PC-9 (cell line): ENCODE measurements around the gene ACAP2. TPM values are rescaled to one million over a fixed set of nuclear protein-coding genes. Genes with fewer than 3 reads are reported as not detected.

Source experiments
- BruUV-seq: library from RNA; stranded (reverse); fragments of 400-500 nt; replicated peaks from 2 replicates; lab custom pipeline; 2021; lab: Mats Ljungman, UMichigan
- CTCF ChIA-PET: fragments of 300-600 bp; sonication (Branson Sonifier 250); formaldehyde crosslinking; loops from one replicate; lab custom pipeline; 2022; ENCODE audit warnings: antibody characterized with exemption; lab: Charles Lee
- POLR2A ChIA-PET: fragments of 300-600 bp; sonication (Branson Sonifier 250); formaldehyde crosslinking; loops from one replicate; lab custom pipeline; 2022; ENCODE audit warnings: antibody characterized with exemption; ENCODE audit not compliant: unreplicated experiment; lab: Charles Lee
- DNase-seq, 2 experiments: peaks; one replicate each; pipeline versions ENCODE4 v3.0.0 to v3.0.0-alpha.2; 2015 to 2022; ENCODE audit warnings: mixed read lengths in 1 of 2
- H2AFZ ChIP-seq: fragments of 200-600 bp; sonication (generic); 2 replicates; pipeline ENCODE4 v1.8.1; 2017; ENCODE audit warnings: antibody characterized with exemption
- H3F3A ChIP-seq: fragments of 200-600 bp; sonication (generic); 2 replicates; pipeline ENCODE4 v1.8.1; 2017; ENCODE audit warnings: antibody characterized with exemption, mild to moderate bottlenecking, low read depth; ENCODE audit not compliant: insufficient read depth
- H3K27ac ChIP-seq: fragments of 200-600 bp; sonication (generic); 2 replicates; pipeline ENCODE4 v1.6.1; 2016; ENCODE audit warnings: mixed run types
- H3K27me3 ChIP-seq: fragments of 200-600 bp; sonication (generic); 2 replicates; pipeline ENCODE4 v1.6.1; 2016; ENCODE audit warnings: low read depth, mixed run types; ENCODE audit not compliant: insufficient read depth
- H3K36me3 ChIP-seq: fragments of 200-600 bp; sonication (generic); 2 replicates; pipeline ENCODE4 v1.6.1; 2016; ENCODE audit warnings: low read depth, mixed run types
- H3K4me1 ChIP-seq: fragments of 200-600 bp; sonication (generic); replicated peaks from 2 replicates; pipeline ENCODE4 v1.6.1; 2016; ENCODE audit warnings: mixed run types; ENCODE audit not compliant: insufficient read depth
- H3K4me2 ChIP-seq: fragments of 200-600 bp; sonication (generic); 2 replicates; pipeline ENCODE4 v1.6.1; 2017; ENCODE audit warnings: mixed run types
- H3K4me3 ChIP-seq: fragments of 200-600 bp; sonication (generic); 2 replicates; pipeline ENCODE4 v1.6.1; 2016; ENCODE audit warnings: mixed run types
- H3K79me2 ChIP-seq: fragments of 200-600 bp; sonication (generic); 2 replicates; pipeline ENCODE4 v1.6.1; 2017; ENCODE audit warnings: low read depth, mixed run types
- H3K9me2 ChIP-seq: fragments of 200-600 bp; sonication (generic); 2 replicates; pipeline ENCODE4 v1.8.1; 2017; ENCODE audit warnings: mild to moderate bottlenecking; ENCODE audit not compliant: insufficient read depth
- H3K9me3 ChIP-seq: fragments of 200-600 bp; sonication (generic); 2 replicates; pipeline ENCODE4 v1.8.1; 2016; ENCODE audit warnings: low read depth; ENCODE audit not compliant: insufficient read depth
- H4K20me1 ChIP-seq: fragments of 200-600 bp; sonication (generic); 2 replicates; pipeline ENCODE4 v1.8.1; 2017; ENCODE audit not compliant: insufficient read depth
- EZH2 ChIP-seq: fragments of 200-600 bp; sonication (generic); IDR thresholded peaks from 2 replicates; pipeline ENCODE4 v1.8.0; 2017; ENCODE audit warnings: antibody characterized with exemption, low read depth
- intact Hi-C: fragments of 100-400 bp; cut with micrococcal nuclease; formaldehyde crosslinking; loops from one replicate; pipeline ENCODE4 v1.10.0; 2022; ENCODE audit not compliant: unreplicated experiment
- total RNA-seq: library from RNA; stranded (reverse); gene quantifications from 2 replicates; pipeline ENCODE4 v1.2.3, GENCODE V29; 2021
- TF ChIP-seq, protein P1 (sequence below): fragments of 200-600 bp; sonication (generic); conservative IDR thresholded peaks from 2 replicates; pipeline ENCODE4 v1.6.1; 2017; ENCODE audit warnings: mixed run types, antibody characterized with exemption, mild to moderate bottlenecking, moderate library complexity

The ACAP2 gene
- total RNA-seq, 1 experiment from 2014 or later, result 67.9 TPM

DNA sequence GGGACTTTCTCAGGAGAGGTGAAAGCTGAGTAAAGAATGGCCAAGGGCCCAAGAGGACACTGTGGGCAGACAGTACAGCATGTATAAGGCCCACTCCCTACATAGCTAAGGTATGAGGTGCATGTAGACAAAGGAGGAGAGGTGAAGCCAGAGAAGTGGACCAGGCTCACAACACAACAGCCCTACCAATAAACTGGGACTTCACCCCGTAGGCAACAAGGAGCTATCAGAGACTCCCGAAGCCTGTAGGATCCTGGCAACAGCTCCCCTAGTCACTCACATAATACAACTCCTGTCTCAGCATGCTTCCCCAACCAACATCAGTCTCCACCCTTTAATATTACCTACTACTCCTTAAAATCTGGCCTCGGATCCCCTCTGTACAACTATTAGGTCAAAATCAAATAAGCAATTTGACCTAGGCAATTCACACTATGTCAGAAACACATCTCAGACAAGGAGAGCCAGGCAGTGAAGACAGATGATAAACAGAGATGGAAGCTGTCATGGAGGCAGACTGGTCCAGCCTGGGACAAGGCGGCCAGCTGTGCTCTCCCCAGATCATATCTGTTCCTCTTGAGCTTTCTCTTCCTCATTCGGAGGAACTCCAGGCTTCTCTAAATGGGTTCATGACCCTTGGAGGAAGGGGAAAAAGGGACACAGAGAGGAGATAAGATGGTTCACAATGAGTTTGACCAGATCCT lies 173.3 kb downstream of the ACAP2 start:
- intact Hi-C loops, result loop anchor here (2.0 to 10.0 kb wide), 2 partner anchors 581 to 935 kb away; no protein-coding TSS in a partner anchor
- Histone ChIP-seq H3K4me3 (peak overlapping the region; percentile 89), H3K9me2 (no peaks in the 10 kb centered on the region), H2AFZ (no peak overlapping the region), H3K27ac (no peak overlapping the region), H3K27me3 (no peaks in the 10 kb centered on the region), H3K9me3 (no peaks in the 10 kb centered on the region), H4K20me1 (no peaks in the 10 kb centered on the region), H3K36me3 (no peaks in the 10 kb centered on the region), H3K4me2 (peak overlapping the region; percentile 83), H3K79me2 (peaks cover 7% of the 10 kb centered on the region; the same call in 1 of the 2 replicates), H3K4me1 (peaks cover 18% of the 10 kb centered on the region), H3F3A (peaks cover 10% of the 10 kb centered on the region; the same call in 1 of the 2 replicates)
- ChIA-PET CTCF (interaction anchor here (0.5 to 3.8 kb wide), 5 partner anchors 9 to 273 kb away, joined by 3 to 27 read pairs (median 7); no protein-coding TSS in a partner anchor), POLR2A (interaction anchor here (0.5 to 0.7 kb wide), 2 partner anchors 130 to 939 kb away, joined by 3 read pairs; no protein-coding TSS in a partner anchor)
- TF ChIP-seq EZH2, result no peak
- TF ChIP-seq, protein P1, sequence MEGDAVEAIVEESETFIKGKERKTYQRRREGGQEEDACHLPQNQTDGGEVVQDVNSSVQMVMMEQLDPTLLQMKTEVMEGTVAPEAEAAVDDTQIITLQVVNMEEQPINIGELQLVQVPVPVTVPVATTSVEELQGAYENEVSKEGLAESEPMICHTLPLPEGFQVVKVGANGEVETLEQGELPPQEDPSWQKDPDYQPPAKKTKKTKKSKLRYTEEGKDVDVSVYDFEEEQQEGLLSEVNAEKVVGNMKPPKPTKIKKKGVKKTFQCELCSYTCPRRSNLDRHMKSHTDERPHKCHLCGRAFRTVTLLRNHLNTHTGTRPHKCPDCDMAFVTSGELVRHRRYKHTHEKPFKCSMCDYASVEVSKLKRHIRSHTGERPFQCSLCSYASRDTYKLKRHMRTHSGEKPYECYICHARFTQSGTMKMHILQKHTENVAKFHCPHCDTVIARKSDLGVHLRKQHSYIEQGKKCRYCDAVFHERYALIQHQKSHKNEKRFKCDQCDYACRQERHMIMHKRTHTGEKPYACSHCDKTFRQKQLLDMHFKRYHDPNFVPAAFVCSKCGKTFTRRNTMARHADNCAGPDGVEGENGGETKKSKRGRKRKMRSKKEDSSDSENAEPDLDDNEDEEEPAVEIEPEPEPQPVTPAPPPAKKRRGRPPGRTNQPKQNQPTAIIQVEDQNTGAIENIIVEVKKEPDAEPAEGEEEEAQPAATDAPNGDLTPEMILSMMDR, result no peak
- no peak for DNase-seq
- no TSS peak for BruUV-seq

DNA sequence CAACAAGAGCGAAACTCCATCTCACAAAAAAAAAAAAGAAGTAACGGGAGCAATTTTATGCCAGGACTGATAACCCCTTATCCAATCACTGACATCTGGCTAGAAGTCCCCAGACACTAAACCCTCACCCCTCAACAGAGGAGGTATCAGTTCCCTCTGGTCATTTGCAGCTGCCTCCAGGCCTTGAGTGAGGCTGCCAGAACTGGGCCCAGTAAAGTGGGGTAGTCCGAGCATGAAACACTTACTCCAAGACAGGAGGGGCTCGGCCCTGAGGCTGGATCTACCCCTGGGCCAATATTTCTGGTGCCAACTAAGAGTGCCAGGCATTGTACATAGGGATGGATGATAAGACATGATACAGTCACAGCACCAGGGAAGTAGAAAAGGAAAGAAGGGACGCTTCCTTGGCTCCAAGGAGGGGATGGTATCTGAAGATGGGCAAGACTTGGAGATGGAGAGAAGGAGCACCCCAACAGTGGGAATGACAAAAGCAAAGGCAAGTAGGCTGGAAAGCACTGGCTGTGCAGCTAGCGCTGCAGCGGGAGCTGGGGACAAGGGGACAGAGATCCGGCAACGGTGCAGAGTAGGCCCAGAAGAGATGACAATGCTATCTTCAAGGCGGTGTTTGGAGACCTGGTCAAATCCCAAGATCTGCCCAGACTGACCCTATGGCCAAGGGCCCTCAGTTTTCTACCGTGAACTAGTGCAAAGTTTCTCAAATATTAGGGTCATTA lies 174.1 kb downstream of the ACAP2 start:
- H3F3A ChIP-seq, result peaks cover 5% of the 10 kb centered on the region; the same call in 1 of the 2 replicates
- TF ChIP-seq, protein P1, result no peak
- no peak for TF ChIP-seq EZH2
- POLR2A ChIA-PET, result no interaction called here
- no peak overlapping the region for H3K27ac ChIP-seq
- DNase-seq, result no peak
- BruUV-seq, result no TSS peak
- H3K4me3 ChIP-seq, result no peak overlapping the region
- intact Hi-C loops, result loop anchor here (10.0 kb wide), 1 partner anchor 934 kb away; no protein-coding TSS in a partner anchor
- no peaks in the 10 kb centered on the region for H4K20me1 ChIP-seq
- no peaks in the 10 kb centered on the region for H3K27me3 ChIP-seq
- CTCF ChIA-PET, result interaction anchor here (1.2 kb wide), 1 partner anchor 8 kb away, joined by 4 read pairs; no protein-coding TSS in a partner anchor
- no peaks in the 10 kb centered on the region for H3K9me2 ChIP-seq
- H3K4me2 ChIP-seq, result no peak overlapping the region
- peaks cover 18% of the 10 kb centered on the region for H3K4me1 ChIP-seq
- H3K36me3 ChIP-seq, result no peaks in the 10 kb centered on the region
- peaks cover 7% of the 10 kb centered on the region; the same call in 1 of the 2 replicates for H3K79me2 ChIP-seq
- H2AFZ ChIP-seq, result no peak overlapping the region
- H3K9me3 ChIP-seq, result no peaks in the 10 kb centered on the region

DNA sequence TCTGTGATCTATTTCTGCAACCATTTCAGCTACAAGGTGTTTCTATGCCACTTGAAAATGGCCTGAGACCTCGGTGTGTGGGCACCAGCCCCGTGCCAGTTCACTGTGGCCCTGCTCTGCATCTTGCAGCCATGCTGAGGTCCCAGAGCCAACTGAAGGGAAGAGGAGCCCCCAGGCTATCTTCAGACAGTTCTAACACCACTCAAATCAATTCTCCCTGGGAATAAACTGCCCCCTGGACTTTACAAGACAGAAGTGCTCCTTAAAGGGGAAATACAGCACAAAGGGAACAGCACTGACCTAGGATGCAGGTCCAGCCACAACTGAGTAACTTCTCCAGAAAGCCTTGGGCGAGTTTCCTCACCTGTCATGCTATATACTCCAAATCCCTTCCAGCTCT lies 175.7 kb downstream of the ACAP2 start:
- no peaks in the 10 kb centered on the region for H3K9me2 ChIP-seq
- no peaks in the 10 kb centered on the region for H3K9me3 ChIP-seq
- H3K79me2 ChIP-seq, result peaks cover 7% of the 10 kb centered on the region; the same call in 1 of the 2 replicates
- POLR2A ChIA-PET, result no interaction called here
- H3F3A ChIP-seq, result peaks cover 4% of the 10 kb centered on the region; the same call in 1 of the 2 replicates
- peaks cover 16% of the 10 kb centered on the region for H3K4me1 ChIP-seq
- H4K20me1 ChIP-seq, result no peaks in the 10 kb centered on the region
- no peak for DNase-seq
- intact Hi-C loops, result loop anchor here (10.0 kb wide), 1 partner anchor 932 kb away; no protein-coding TSS in a partner anchor
- TF ChIP-seq EZH2, result no peak
- TF ChIP-seq, protein P1, result no peak
- BruUV-seq, result no TSS peak
- H3K36me3 ChIP-seq, result no peaks in the 10 kb centered on the region
- no peak overlapping the region for H2AFZ ChIP-seq
- no peaks in the 10 kb centered on the region for H3K27me3 ChIP-seq
- no peak overlapping the region for H3K27ac ChIP-seq
- no peak overlapping the region for H3K4me2 ChIP-seq
- no peak overlapping the region for H3K4me3 ChIP-seq
- CTCF ChIA-PET, result no interaction called here
